GM08714 (cell line): ENCODE data around the gene HES4.
"Not testable (repeated sequence)": the region's sequence is repeated elsewhere in the genome, so short reads cannot be mapped to it uniquely, and the experiment has no call there.

Source experiments
- H3K4me3 ChIP-seq: fragments of 200-500 bp; sonication (Bioruptor generic); 2 replicates; pipeline ENCODE4 v1.5.1; 2014; ENCODE audit warnings: mild to moderate bottlenecking, low read length, inconsistent platforms
- ZNF274 ChIP-seq: IDR thresholded peaks from 2 replicates; pipeline ENCODE4 v1.6.1; 2012; ENCODE audit warnings: mild to moderate bottlenecking, low read depth, low read length

The HES4 gene

GRCh38 chr1:1001057-1001783, 1.3 kb upstream of the HES4 start:
- no peak for TF ChIP-seq ZNF274
- peak overlapping the region; percentile 57 for H3K4me3 ChIP-seq

DNA sequence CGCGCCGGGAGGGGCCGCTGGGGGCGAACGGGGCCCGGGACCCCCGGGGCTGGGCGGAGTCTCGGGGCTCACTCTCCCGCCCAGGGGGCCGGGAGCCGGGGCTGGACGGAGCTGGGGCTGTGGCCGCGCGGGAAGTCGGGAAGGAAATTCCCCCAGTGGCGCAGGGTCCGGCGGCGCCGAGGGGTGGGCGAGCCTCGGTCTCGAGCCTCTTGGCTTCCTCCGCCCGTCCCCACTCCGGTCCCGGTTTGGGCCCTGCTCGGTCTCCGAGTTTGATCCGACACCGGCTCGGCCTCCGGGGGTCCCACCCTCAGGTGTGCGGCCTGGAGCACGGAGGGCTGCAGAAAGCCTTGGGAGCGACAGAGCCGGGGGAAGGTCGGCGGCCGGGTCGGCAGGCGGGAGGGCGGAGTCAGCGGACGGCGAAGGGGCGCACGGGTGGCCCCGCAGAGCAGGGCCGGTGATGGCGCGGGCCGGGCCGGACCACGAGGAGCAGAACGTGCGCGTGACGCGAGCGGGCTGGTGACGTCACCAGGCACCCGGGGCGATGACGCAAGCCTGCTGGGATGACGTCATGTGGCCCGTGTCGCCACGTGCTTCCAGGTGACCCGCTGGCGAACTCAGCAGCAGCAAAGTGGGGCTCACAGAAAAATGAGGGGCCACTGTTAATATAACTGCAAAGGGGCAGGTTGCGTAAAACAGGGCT, 610 bp upstream of the HES4 start:
- no peak for TF ChIP-seq ZNF274
- peak overlapping the region; percentile 57 for H3K4me3 ChIP-seq

DNA sequence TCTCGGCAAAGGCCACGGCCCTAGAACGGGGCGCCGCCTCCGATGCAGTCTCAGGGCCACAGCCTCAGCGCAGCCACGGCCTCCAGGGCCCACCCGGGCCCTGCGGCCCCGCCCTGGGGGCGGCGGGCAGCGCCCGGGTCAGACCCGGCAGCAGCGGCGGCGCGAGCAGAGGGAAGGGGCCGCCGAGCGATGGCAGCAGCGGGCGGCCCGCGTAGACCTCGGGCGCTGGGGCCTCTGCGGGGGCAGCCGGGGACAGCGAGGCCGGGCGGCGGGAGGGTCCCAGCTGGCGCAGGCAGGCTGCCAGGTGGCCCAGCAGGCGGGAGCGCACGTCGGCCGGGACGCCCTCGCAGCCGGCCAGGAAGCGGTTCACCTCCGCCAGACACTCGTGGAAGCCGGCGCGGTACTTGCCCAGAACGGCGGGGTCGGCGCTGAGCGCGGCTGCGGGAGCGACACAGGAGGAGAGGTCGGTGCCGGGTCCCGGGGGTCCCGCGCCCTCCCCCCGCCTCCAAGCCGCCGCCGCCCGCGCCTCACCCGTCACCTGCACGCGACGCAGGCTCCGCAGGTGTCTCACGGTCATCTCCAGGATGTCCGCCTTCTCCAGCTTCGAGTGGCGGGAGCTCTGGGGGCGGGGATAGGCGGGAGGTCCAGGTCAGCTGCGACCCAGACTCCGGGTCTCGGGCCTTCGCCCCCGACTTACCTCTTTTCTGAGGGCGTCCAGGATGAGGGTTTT, 737 bp downstream of the HES4 start:
- TF ChIP-seq ZNF274 = no peak
- peak overlapping the region; percentile 16; the same call in 1 of the 2 replicates for H3K4me3 ChIP-seq

DNA sequence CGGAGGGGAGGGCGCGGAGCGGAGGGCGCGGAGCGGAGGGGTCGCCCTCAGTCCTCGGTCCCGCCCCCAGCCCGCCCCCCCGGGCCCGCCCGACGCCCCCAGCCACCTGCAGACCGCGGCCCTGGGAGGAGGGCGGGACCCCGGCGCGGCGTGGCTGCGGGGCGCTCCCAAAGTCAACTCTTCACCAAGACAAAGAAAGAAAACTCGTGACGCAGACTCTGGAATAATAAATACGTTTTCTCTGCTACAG, 1.2 kb downstream of the HES4 start:
- H3K4me3 ChIP-seq = no peak overlapping the region; the same call in 1 of the 2 replicates
- no peak for TF ChIP-seq ZNF274

- no peak for TF ChIP-seq ZNF274
- H3K4me3 ChIP-seq = no peak overlapping the region
Measured at GRCh38 chr1:997993-998744, 1.7 kb downstream of the HES4 start.

- no peak overlapping the region for H3K4me3 ChIP-seq
- no peak for TF ChIP-seq ZNF274
Measured at GRCh38 chr1:997713-997992, 2.2 kb downstream of the HES4 start.

DNA sequence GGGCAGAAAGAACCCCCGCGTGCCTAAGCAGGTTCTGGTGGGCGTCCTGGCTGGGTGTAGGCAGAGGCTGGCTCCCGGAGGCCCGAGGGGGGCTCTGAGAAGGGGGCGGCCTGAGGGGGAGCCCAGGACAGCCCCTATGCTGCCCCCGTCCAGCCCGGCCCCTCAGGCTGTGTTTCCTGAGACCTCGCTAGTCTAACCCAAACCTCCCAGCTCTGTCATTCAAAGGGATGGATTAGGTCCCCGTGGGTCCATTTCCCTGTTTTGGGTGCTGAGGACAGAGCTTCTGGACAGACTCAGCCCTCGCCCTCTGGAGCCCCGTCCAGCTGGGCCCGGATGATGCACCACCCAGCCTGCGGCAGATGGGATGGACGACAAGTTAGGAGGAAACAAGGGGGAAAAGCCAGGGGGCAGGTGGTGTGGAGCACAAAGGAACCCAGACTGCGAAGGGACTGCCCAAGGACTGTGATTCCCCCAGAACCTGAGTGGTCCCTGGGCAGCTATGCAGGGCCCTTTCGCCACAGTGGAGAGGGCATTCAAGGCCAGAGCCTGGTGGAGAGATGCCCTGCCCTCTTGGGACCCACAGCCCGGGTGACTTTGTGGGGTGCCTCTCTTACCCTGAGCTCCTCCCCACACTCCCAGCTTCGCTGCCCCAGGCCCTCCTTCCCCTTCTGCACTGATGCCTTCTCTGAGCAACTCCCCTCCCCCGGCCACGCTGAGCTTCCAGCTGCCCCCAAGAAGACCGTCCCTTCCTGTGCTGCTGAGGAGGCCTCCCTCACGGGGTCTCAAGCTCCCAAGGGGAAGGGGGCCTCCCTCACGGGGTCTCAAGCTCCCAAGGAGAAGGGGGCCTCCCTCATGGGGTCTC, 2.8 kb downstream of the HES4 start:
- H3K4me3 ChIP-seq = no peak overlapping the region
- TF ChIP-seq ZNF274 = no peak

GRCh38 chr1:995665-996633, 3.9 kb downstream of the HES4 start:
- no peak overlapping the region for H3K4me3 ChIP-seq
- no peak for TF ChIP-seq ZNF274

GRCh38 chr1:994546-994945, 5.4 kb downstream of the HES4 start:
- not testable (repeated sequence) for H3K4me3 ChIP-seq

- H3K4me3 ChIP-seq = no peak overlapping the region
- no peak for TF ChIP-seq ZNF274
Measured at GRCh38 chr1:993379-993995, 6.4 kb downstream of the HES4 start.

DNA sequence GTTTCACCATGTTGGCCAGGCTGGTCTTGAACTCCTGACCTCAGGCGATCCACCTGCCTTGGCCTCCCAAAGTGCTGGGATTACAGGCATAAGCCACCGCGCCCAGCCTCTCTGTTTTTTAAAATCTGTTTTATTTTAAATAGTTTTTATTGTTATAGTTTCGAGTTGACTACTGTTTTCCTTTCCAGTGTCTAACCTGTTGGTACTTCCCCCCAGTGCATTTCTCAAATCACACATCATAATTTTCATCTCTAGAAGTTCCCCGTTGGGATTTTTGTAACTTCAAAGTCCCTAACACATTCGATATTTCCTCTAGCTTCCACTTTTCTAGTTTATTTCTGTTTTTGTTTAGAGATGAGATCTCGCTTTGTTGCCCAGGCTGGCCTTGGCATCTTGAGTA, 7.5 kb downstream of the HES4 start:
- no peak overlapping the region for H3K4me3 ChIP-seq
- TF ChIP-seq ZNF274 = no peak

GRCh38 chr1:991895-992294, 8.0 kb downstream of the HES4 start:
- no peak for TF ChIP-seq ZNF274
- H3K4me3 ChIP-seq = no peak overlapping the region

GRCh38 chr1:991275-991674, 8.6 kb downstream of the HES4 start:
- not testable (repeated sequence) for H3K4me3 ChIP-seq

DNA sequence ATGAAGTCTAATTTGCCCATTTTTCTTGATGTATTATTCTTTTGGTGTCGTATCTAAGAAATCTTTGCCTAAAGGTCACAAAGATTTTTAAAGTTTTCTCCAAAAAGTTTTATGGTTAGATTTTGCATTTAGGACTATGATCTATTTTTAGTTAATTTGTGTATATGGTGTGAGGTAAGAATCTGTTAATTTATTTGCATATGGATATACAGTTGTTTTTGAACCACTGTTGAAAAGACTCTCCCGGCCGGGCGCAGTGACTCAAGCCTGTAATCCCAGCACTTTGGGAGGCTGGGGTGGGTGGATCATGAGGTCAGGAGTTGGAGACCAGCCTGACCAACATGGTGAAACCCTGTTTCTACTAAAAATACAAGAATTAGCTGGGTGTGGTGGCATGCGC, 11.8 kb downstream of the HES4 start:
- not testable (repeated sequence) for H3K4me3 ChIP-seq
